Hepatocyte (in vitro differentiated cells): ENCODE measurements around the gene SBNO2.

Experiments
- CTCF ChIP-seq: fragments of 200-600 bp; sonication (generic); IDR thresholded peaks from 2 replicates; pipeline ENCODE4 v1.5.1; 2016; ENCODE audit warnings: antibody characterized with exemption, mild to moderate bottlenecking; ENCODE audit not compliant: poor library complexity
- EZH2 ChIP-seq: fragments of 200-600 bp; sonication (generic); IDR thresholded peaks from 2 replicates; pipeline ENCODE4 v1.6.1; 2016; ENCODE audit warnings: antibody characterized with exemption, mild to moderate bottlenecking, borderline replicate concordance

GRCh38 chr19:1080360-1081161, 93.5 kb downstream of the SBNO2 start:
- TF ChIP-seq CTCF (no peak), EZH2 (no peak)
